ENCODE results near the gene GOLGA6L6. TPM values are rescaled to one million over a fixed set of nuclear protein-coding genes. Genes with fewer than 3 reads are reported as not detected.
"Not testable (repeated sequence)": the region's sequence is repeated elsewhere in the genome, so short reads cannot be mapped to it uniquely, and the experiment has no call there.

Gene GOLGA6L6
- total RNA-seq = not detected

GRCh38 chr15:20541700-20542099 is at the start of gene GOLGA6L6:
Gene GOLGA6L6, minus strand, starts transcription at chr15:20541800. Its CDS starts 91 bp downstream, at chr15:20541709.
- DNase-seq (ENCODE audit: low spot score); H3K36me3 ChIP-seq; H3K9me3 ChIP-seq; H3K27me3 ChIP-seq (replicated peaks; ENCODE audit: insufficient read depth); H3K27ac ChIP-seq; H3K4me3 ChIP-seq; intact Hi-C loops (cut with DNase I); H3K4me1 ChIP-seq (replicated peaks): not testable (repeated sequence)
- 82% methylated on average over 5 of the region's 7 CpGs for WGBS

- no CpG with 5 or more reads among the region's 2 CpGs for WGBS
- intact Hi-C loops (cut with DNase I); H3K36me3 ChIP-seq; H3K4me3 ChIP-seq; DNase-seq (ENCODE audit: low spot score); H3K27ac ChIP-seq; H3K9me3 ChIP-seq; H3K27me3 ChIP-seq (replicated peaks; ENCODE audit: insufficient read depth); H3K4me1 ChIP-seq (replicated peaks): not testable (repeated sequence)
Measured at GRCh38 chr15:20590069-20590468, 48.5 kb upstream of the GOLGA6L6 start.

- no CpG with 5 or more reads among the region's 3 CpGs for WGBS
- H3K9me3 ChIP-seq; intact Hi-C loops (cut with DNase I): not testable (repeated sequence)
Measured at GRCh38 chr15:20586821-20587220, 45.2 kb upstream of the GOLGA6L6 start.

GRCh38 chr15:20582726-20583115 is 41.1 kb upstream of the GOLGA6L6 start:
- H3K27ac ChIP-seq; intact Hi-C loops (cut with DNase I); H3K9me3 ChIP-seq; H3K4me3 ChIP-seq; H3K36me3 ChIP-seq; H3K4me1 ChIP-seq (replicated peaks); H3K27me3 ChIP-seq (replicated peaks; ENCODE audit: insufficient read depth); DNase-seq (ENCODE audit: low spot score): not testable (repeated sequence)
- no CpG with 5 or more reads among the region's 18 CpGs for WGBS

More at GRCh38 chr15:20586821-20587220, 45.2 kb upstream of the GOLGA6L6 start:
- H3K36me3 ChIP-seq; H3K27ac ChIP-seq; H3K4me3 ChIP-seq; H3K27me3 ChIP-seq (replicated peaks; ENCODE audit: insufficient read depth); H3K4me1 ChIP-seq (replicated peaks); DNase-seq (ENCODE audit: low spot score): not testable (repeated sequence)

- no CpG with 5 or more reads among the region's 39 CpGs for WGBS
- H3K4me1 ChIP-seq (replicated peaks); H3K27me3 ChIP-seq (replicated peaks; ENCODE audit: insufficient read depth); H3K4me3 ChIP-seq; H3K27ac ChIP-seq; intact Hi-C loops (cut with DNase I); H3K9me3 ChIP-seq; DNase-seq (ENCODE audit: low spot score); H3K36me3 ChIP-seq: not testable (repeated sequence)
Measured at GRCh38 chr15:20582109-20582725, 40.6 kb upstream of the GOLGA6L6 start.

- DNase-seq (ENCODE audit: low spot score); H3K36me3 ChIP-seq; H3K4me3 ChIP-seq; H3K9me3 ChIP-seq; H3K4me1 ChIP-seq (replicated peaks); H3K27ac ChIP-seq; H3K27me3 ChIP-seq (replicated peaks; ENCODE audit: insufficient read depth); intact Hi-C loops (cut with DNase I): not testable (repeated sequence)
- no CpG with 5 or more reads among the region's 62 CpGs for WGBS
Measured at GRCh38 chr15:20581261-20582108, 39.9 kb upstream of the GOLGA6L6 start.

- no CpG with 5 or more reads among the region's 14 CpGs for WGBS
- DNase-seq (ENCODE audit: low spot score); H3K27me3 ChIP-seq (replicated peaks; ENCODE audit: insufficient read depth); H3K9me3 ChIP-seq; H3K4me3 ChIP-seq; H3K4me1 ChIP-seq (replicated peaks); H3K36me3 ChIP-seq; H3K27ac ChIP-seq; intact Hi-C loops (cut with DNase I): not testable (repeated sequence)
Measured at GRCh38 chr15:20579662-20580061, 38.1 kb upstream of the GOLGA6L6 start.

- H3K27me3 ChIP-seq (replicated peaks; ENCODE audit: insufficient read depth); DNase-seq (ENCODE audit: low spot score); H3K27ac ChIP-seq; H3K9me3 ChIP-seq; H3K4me1 ChIP-seq (replicated peaks); intact Hi-C loops (cut with DNase I); H3K36me3 ChIP-seq; H3K4me3 ChIP-seq: not testable (repeated sequence)
- 95% methylated on average over 5 of the region's 19 CpGs for WGBS
Measured at GRCh38 chr15:20551289-20551688, 9.7 kb upstream of the GOLGA6L6 start.

- H3K27me3 ChIP-seq (replicated peaks; ENCODE audit: insufficient read depth); H3K9me3 ChIP-seq; H3K4me3 ChIP-seq; H3K27ac ChIP-seq; intact Hi-C loops (cut with DNase I); DNase-seq (ENCODE audit: low spot score); H3K4me1 ChIP-seq (replicated peaks); H3K36me3 ChIP-seq: not testable (repeated sequence)
- WGBS = no CpG with 5 or more reads among the region's 87 CpGs
Measured at GRCh38 chr15:20505926-20506658, 35.5 kb downstream of the GOLGA6L6 start.

GRCh38 chr15:20502839-20503238 is 38.8 kb downstream of the GOLGA6L6 start:
- intact Hi-C loops (cut with DNase I); H3K27ac ChIP-seq; H3K36me3 ChIP-seq; DNase-seq (ENCODE audit: low spot score); H3K9me3 ChIP-seq; H3K4me1 ChIP-seq (replicated peaks); H3K27me3 ChIP-seq (replicated peaks; ENCODE audit: insufficient read depth); H3K4me3 ChIP-seq: not testable (repeated sequence)
- no CpG with 5 or more reads among the region's 3 CpGs for WGBS

- H3K4me1 ChIP-seq (replicated peaks); H3K27ac ChIP-seq; H3K9me3 ChIP-seq; H3K27me3 ChIP-seq (replicated peaks; ENCODE audit: insufficient read depth); H3K36me3 ChIP-seq; DNase-seq (ENCODE audit: low spot score); intact Hi-C loops (cut with DNase I); H3K4me3 ChIP-seq: not testable (repeated sequence)
- no CpG with 5 or more reads among the region's 5 CpGs for WGBS
Measured at GRCh38 chr15:20501512-20502222, 39.9 kb downstream of the GOLGA6L6 start.

- H3K27ac ChIP-seq; H3K27me3 ChIP-seq (replicated peaks; ENCODE audit: insufficient read depth); H3K9me3 ChIP-seq; DNase-seq (ENCODE audit: low spot score); H3K36me3 ChIP-seq; intact Hi-C loops (cut with DNase I); H3K4me1 ChIP-seq (replicated peaks); H3K4me3 ChIP-seq: not testable (repeated sequence)
- WGBS = no CpG with 5 or more reads among the region's 9 CpGs
Measured at GRCh38 chr15:20497781-20498180, 43.8 kb downstream of the GOLGA6L6 start.
